HG03139 (cell line): ENCODE results near the gene ALDH9A1.
A peak's percentile ranks its signal among the peaks of the same experiment; 100 is the strongest.
"Not testable (repeated sequence)": the region's sequence is repeated elsewhere in the genome, so short reads cannot be mapped to it uniquely, and the experiment has no call there.

ENCODE experiments used
- ATAC-seq: cut with Tn5 transposase; IDR thresholded peaks from one replicate; pipeline ENCODE4 v1.9.1; 2021; ENCODE audit not compliant: unreplicated experiment

ALDH9A1 gene

DNA sequence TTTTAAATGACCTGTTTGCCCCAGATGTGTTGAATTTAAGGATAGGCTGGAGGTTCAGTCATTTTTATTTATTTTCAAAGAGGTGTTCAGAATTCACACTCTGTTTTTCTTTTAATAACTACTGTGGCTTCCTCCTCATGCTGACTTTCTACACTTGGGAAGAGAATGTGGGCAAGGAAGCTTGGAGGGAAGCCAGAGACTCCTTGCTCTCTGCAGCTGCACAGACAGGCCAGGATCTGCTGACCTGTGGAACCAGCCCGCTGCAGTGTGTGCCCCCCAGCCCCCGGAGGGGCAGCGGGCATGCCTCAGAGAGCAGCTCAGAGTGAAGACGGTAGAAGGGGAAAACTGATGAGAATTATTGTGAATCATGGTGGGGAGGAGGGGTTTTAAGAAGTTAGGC lies 50.4 kb downstream of the ALDH9A1 start:
- ATAC-seq = no peak

DNA sequence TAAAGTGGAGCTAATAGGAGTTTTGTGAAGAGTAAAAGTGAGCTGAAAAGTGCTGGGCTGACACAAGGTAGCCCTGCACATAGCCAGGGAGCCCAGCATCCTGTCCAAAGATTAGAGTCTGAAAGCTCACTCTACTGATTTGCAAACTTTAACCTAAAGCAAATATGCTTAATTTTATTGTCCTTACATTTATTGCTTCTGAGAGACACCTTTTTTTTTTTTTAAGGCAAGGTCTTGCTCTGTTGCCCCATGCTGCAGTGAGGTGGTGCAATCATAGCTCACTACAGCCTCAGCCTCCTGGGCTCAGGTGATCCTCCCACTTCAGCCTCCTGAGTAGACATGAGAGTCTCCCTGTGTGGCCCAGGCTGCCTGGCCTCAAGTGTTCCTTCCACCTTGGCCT lies 50.8 kb downstream of the ALDH9A1 start:
- no peak for ATAC-seq

DNA sequence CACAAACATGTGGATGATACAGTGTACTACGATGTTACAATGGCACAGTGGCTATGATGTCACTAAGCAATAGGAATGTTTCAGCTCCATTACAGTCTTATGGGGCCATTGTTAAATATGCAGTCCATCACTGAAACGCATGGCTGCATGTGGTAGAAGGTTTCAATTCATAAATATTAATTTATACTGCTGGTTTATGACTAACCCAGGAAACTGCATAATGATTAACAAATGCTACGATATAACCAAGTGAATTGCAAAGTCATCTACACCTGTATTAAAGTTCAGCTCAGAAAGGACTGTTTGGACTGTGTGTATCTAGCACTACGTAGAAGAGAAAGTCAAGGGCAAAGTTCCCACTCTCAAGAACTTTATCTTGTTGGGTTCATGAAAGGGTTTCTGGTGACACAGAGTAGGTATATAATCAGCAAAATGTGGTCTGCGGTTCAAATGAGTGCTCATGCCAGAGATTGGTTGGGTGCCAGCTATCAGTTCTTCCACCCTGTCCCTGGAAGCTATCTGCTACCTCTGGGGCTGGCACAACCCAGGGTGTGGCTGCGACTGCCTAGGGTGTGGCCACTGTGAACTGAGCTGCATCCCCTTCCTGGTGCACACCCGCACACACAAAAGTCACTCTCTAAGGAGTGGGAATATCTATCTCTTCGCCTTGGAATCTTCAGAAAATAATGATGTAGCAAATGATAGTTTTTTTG lies 52.6 kb downstream of the ALDH9A1 start:
- peak; percentile 41 for ATAC-seq

DNA sequence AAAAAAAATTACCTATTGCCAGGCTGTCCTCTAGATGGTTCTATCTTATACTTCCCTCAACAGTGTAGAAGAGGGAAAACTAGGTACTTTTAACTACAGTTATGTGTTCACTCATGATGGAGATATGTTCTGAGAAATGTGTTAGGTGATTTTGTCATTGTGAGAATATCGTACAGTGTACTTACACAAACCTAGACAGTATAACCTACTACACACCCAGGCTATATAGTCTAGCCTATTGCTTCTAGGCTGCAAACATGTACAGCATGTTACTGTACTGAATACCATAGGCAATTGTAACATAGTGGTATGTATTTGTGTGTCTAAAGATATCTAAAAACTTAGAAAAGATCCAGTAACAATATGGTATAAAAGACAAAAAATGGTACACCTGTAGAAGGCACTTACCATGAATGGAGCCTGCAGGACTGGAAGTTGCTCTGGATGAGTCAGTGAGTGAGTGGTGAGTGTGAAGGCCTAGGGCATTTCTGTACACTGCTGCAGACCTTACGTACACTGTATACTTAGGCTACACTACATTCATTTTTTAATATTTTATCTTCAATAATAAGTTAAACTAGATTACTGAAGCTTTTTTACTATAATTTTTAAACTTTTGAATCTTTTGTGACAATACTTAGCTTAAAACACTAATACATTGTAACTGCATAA lies 54.2 kb downstream of the ALDH9A1 start:
- ATAC-seq = no peak

DNA sequence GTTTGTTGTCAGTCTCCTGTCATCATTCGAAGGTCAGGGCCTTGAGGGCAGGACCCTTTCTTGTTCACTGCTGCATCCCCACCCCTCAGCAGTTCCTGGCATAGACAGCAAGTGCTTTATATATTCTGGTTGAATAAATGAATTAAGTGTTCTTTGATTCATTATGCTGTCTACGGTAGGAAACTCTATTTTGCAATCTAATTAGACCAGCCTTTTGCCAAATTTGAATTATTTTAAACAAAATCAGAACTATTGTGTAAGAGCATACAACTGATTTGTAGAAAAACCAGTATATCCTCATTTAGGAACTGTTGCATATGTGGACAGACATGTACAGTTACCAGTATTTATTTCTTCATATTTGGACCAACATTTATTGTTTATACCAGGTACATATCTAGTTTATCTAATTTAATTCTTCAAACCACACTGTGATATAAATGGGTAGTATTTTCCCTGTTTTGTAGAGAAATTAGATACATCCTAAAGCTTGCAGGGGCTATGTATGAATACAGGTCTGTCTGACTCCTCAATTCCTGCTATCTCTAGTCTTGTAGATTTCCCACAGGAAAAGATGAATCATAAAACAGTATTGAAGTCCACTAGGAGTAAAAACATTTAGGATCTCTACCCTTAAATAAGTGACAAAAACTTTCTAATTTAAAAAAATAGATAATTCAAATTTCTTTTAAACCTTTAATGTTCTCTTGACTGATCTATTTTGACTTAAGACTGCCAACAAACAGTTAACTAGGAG lies 57.0 kb downstream of the ALDH9A1 start:
- ATAC-seq = no peak

DNA sequence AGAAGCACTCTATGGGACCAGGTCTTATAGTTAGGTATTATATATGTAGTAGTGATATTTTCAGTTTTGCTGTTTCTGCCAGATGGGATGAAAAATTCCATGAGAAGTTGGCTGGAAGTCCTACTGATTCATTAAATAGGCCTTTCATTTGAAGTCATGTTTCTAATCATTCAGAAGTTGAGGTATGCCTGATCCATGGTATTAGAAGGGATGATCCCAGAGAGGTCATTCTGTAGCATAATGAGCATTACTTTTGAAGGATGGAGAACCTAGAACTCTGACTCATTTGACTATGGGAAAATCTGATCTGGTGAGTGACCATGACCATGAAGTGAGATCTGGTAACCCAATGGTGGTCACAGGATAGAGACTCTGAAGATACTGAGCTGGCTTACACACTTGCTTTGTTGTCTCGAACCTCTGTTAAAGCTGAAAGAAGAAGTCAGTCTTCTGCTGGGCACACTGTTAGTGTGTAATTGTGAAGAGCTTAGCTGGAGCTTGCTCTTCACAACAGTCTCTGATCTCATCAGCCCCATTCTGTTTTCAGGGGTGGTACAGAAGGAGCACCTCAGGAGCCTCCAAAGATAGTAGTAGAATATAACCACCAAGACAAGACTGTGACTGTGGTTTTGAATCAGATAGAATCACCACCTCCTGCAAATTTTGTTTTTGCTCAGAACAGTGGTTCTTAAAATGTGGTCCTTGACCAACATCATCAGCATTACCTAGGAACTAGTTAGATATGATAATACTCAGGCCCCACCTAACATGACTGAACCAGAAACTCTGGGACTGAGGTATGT lies 58.3 kb downstream of the ALDH9A1 start:
- ATAC-seq = no peak

DNA sequence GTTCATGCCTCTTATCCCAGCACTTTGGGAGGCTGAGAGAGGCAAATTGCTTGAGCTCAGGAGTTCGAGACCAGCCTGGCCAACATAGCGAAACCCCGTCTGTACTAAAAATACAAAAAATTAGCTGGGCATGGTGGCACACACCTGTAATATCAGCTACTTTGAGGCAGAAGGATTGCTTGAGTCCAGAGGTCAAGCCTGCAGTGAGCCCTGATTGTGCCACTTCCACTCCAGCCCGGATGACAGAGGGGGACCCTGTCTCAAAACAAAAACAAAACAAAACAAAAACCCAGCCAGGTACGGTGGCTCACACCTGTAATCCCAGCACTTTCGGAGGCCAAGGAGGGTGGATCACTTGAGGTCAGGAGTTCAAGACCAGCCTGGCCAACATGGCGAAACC lies 60.2 kb downstream of the ALDH9A1 start:
- ATAC-seq = not testable (repeated sequence)

DNA sequence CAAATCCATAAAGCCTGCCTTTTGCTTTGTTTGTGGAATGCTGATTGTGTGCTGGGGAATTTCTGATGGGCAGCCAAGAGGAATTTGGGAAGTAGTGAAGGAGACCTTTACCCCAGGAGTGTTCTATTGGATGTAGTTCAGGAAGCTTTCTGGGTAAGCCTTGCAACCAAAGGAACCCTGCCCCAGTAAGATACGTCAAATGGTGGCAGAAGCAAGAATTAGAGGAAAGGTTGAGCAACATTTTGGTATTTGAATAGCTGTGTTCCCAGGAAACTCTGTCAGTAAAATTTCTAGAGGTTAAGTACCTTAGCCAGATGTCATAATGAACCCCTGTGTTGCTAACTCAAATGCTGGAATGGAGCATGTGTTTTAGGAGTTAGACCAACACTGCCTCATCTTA lies 60.9 kb downstream of the ALDH9A1 start:
- no peak for ATAC-seq

DNA sequence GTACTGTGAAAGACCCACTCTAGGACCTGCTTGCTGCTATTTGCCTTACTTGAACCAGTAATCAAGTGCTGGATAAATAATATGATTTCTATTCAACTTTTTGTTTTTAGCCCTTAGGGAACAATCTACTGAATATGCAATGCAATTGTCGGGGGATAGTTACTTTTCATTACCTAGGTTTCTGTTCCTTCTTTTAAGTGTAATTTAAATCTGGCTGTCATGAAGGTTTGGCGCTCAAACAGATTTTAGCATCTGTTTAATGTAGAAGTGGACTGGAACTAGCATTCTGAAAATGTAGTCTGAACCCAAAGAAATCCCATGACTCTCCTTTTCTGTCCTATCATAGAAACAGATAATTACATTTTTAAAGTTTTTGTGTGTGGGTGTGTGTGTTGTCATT lies 62.5 kb downstream of the ALDH9A1 start:
- no peak for ATAC-seq

DNA sequence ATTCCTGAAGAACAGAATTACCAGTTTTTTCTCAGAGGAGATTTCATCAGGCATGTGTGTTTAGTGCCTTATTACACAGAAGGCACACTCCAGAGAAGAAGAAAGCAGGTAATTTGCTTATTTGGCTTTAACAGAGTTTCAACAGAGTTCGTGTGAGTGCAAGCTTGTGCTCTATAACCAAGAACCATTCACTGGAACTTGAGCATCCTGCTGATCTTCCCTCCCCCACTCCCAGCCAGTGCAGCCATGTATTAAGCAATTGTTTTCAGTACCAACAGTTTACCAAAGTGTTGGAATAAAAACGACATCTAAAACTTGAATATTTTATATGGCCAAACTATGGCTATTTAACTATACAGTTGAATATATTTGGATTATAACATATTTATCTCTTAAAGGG lies 63.0 kb downstream of the ALDH9A1 start:
- ATAC-seq = no peak

DNA sequence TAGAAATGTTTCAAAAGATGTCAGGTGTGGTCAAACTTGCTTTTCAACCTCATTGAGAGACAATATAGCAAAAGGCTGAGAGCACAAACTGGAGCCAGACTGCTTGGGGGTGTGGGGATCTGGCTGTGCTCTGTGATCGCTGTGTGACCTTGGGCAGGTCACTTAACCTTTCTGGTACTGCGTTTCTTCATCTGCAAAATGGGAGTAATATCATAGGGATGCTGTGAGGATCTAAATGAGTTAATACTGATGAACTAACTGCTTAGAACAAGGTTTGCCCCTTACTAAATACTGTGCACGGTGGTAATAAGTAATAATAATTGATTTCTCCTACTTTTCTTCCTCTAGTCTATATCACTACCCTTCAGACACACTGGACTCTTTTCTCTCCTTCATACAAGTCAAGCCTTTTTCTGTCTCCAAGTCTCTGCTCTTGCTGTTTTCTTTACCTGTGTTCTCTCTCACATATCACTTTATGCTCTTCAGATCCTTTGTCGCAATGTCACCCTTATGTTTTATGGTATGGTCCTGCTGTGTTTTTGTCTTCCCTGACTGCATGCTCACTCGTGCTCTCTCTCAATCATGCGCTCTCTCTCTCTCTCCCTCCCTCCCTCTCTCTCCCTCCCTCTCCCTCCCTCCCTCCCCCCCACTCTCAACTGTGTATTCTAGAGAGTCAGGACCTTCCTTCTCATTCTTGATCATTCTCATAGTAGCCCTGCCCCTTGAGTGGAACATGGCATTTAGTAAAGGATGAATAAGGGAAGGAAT lies 64.0 kb downstream of the ALDH9A1 start:
- no peak for ATAC-seq

DNA sequence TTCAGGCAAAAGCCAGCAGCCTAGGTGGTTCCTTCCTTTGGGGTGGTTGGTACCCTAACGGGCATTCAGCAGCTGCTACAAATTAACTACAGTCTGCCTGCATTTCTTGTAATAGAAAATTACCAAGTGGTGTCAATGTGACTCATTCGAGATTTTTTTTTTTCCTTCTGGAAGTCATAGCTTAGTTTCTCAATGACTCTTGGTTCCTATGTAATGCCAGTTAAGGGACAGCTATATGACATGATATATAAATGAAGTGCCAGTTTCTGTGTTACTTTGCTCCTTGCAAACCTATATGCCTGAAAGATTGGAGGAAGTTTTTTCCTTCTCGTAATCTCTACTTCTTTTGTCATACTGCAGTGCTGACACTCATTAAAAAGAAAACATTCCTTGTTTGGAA lies 64.7 kb downstream of the ALDH9A1 start:
- ATAC-seq = no peak

DNA sequence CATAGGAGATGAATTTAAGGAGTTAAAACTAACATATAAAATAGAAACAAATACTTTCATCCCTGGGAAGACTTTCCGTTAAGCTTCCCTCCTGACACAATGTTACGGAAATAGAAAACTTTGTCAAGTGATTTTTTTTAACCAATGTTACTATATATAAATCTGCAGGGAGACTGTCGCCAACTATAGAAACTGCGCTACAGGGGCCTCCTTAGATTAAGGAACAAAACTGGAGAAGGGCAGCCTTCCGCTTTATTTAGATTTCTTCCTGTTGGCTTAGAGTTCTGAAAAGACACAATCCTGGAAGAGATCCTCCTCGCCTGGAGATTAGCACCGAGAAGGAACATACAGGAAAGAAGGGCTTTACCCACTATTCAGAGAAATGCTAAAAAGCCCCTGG lies 65.9 kb downstream of the ALDH9A1 start:
- ATAC-seq = no peak

DNA sequence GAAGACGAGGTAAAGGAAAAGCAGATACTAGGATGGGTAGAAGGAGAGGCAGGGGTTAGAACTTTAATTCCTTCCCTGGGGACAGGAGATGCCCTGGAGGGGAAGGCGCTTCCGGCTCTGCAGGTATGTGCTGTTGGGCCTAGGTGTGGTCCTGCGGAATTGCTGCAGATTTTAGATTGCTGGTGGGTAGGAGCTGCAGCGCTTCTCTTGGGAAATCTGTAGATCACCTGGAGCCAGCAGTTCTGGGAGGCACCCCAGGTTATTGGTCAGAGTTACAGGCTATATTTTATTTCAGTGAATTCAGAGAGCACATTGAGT lies 66.3 kb downstream of the ALDH9A1 start:
- no peak for ATAC-seq

DNA sequence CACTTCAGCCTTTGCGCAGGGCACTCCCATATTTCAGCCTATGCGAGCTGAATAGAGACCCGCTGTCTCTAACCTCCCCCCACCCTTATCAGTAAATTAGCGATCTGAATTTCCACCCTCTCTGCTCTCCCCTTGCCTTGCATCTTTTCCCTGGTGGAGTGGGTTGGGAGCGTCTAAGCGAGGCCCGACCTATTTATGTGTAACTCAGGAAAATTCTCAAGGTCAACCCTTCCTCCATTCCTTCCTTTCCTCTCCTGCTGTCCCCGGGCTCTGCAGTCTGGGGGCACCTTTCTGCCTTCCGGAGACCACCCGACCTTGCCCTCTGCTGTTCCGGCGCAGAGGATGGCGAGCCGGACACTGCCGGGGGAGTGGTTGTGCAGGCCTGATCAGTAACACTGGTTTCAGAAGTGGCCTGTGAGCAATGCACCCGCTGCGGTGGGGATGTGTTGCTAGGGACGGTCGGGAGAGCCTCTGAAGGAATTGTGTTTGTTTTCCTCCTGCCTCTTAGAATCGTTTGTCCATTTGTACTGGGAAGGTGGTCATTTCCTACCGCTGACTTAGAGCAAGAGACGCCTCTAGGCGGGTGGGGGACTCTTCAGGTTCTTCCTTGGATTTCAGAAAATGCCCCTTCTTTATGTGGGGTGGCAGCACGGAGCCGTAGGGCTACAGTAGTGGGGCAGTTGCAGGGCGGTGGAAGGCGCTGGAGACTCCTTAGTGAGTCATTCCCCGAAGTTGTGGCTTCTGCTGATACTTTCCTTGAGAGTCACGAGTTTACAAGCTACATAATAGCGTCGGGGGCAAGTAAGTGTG lies 66.8 kb downstream of the ALDH9A1 start:
- peak; percentile 30 for ATAC-seq

DNA sequence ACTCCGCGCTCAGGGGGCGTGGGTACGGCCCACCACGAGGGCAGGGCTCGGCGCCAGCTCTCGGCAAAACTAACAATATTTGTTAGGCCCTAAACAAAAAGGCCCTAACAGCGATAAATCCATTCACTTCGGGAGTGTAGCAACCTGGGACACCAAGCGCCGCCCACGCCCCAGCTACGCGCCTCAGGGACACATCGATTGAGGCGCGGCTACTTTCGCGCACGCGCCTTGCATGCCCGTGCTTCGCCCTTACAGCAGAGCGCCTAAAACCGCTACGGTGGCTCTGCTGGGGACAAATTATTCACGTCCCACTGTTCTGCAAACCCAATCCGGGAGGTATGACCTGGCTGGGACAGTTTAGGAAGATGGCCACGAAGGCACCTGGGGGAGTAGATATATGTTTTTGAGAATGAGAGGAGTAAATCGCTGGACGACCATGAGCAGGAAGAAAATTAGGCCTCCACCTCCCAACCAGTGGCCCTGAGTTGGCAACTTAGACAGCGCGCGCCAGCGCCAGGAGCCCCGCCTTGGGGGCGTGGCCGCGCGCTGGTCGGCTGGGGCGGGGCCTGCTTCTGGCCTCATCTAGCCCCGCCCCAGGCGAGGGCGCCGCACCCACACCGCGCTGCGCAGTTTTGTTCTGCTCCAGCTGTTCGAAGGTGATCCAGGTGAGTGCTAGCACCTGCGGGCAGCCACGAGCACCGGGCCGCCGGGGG lies 67.6 kb downstream of the ALDH9A1 start, which contains the start of gene MGST3:
Gene MGST3, plus strand, starts transcription at position 606 of the 713 bp plus-strand sequence. CDS start 18,614 bp downstream, outside the sequence.
- peak; percentile 79 for ATAC-seq

DNA sequence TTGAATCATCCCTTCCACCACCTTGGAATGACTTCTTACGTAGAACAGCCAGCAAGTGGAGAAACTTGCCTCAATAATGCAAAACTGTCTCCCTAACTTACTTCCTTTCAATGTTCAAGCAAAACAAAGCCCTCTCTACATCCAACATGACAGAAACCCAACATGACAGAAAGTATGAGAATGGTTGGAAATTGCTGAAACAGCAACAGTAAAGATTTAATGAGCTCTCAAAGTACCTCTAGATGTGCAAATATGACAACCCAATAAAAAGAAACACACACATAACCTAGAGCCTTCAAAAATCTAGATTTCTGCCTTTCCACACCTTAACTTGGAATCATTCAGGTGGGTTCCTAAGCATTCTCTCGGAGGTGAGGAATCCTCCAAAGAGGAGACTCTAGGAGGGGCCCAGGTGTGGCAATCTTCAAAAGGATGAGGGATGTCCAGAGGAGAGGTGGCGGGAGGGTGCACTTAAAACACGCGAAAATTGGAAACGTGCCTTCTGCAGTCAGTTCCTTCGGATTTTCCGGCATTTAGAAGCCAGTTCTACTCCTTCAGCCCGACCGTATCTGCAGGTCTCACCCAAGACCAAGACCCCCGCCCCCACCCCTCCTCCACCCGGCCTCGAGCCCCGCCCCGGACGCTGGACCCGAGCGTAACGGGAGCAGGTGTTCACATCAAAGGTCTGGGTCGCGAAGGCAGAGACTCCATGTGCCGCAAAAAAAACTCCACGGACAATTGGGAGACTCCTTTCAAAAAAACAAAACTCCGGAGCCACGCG lies 68.3 kb downstream of the ALDH9A1 start:
- ATAC-seq = peak; percentile 6

DNA sequence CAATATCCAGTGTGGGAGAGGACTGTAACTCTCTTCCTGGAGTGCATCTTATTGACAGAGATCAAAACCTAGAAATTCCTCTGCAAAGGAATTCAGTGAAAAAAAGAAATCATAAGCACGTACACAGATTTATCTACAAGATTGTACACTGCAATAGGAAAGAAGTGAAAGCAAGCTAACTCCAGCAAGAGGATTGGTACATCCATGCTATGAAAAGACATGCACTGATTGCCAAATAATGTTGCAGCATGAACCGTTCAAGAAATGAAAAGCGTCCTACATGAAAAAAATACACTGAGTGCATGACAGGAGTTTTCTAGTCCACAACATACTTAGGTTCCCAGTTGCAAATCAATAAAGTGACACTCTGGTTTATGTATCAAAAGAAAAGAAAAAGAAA lies 69.2 kb downstream of the ALDH9A1 start:
- ATAC-seq = no peak
